HG03520 (cell line): ENCODE measurements around the gene PHACTR2.

Experiments used
- ATAC-seq: cut with Tn5 transposase; IDR thresholded peaks from one replicate; pipeline ENCODE4 v1.9.1; 2021; ENCODE audit warnings: mild to moderate bottlenecking, moderate library complexity; ENCODE audit not compliant: unreplicated experiment

The PHACTR2 gene

DNA sequence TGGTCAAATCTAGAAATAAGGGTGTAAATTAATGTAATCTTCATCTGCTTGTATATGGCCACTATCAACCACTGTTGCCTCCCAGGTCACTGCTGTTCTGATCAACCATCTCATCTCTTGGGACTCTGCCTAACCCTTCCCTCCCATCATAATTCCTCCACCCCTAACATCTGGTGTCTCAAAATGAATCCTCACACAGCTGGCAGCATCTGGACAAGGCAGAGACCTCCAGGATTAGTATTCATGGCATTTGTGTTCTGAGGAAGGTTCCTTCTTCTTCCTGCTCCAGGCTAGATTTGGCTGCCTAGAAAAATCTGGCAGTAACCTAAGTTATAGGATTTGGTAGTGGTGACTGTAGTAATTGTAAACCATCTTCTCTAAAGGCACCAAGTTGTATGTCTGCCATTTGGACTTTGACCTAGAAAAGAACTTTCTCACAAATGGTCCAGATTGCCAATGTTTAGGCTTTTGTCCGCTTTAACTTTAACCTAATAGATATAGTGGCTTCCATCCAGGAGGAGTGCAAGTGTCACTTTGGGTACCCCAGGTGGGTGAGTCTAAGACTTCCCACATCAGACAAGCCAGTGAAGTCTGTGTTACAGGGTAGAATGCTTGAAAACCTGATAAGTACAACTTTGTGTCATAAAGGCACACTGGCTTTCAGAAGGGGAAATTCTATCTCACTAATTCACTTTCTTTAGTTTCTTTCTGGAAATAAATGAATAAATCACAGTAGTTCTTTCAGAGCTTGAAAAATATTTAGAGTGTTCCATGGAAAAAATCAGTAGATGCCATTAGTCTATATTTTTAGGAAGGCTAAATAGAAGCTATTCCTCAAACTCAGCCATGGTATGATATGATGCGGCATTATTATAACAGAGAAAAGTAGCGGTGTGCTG is 3.0 kb upstream of the PHACTR2 start:
- ATAC-seq = no peak

DNA sequence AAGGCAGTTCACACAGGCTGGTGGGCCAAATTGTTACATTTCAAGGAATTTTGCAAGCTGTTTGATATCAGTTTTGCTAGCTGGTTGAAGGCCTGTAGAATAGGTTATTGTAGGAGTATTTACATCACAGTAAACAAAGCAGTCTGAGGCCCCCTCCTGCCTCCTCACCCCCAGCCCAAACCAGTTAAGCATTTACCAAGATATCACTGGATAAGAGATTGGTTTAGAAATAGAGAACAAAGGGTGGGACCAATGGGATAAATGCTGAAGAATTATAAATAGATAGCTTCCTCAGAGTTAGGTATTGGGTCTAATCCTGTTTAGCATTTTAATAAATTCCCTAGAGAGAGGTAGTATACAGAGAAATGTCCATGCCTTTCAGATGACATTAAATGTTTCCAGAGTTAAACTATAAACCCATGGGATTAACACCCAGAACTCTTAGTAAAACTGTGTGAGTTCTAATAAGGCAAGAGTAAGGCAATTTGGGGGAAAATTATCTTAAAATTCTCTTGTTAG is 2.3 kb upstream of the PHACTR2 start:
- ATAC-seq = no peak

DNA sequence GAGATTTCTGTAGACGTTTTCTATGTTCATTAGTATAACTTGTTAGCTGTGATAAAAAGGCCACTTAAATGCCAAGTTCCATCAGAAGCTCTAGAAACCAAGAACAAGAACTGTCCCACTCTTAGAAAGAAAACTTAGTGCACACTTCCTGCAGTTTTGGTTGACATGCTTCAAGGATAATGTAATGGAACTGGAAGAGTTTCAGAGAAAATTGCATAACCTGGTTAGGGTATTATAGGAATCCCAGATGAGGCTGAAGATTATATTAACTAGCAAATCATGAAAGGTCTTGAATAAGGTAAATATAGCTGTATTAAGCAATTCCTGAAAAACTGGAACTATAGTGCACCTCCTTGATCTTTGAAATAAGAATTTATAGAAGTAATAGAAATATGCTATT is 1.8 kb upstream of the PHACTR2 start:
- ATAC-seq = no peak

DNA sequence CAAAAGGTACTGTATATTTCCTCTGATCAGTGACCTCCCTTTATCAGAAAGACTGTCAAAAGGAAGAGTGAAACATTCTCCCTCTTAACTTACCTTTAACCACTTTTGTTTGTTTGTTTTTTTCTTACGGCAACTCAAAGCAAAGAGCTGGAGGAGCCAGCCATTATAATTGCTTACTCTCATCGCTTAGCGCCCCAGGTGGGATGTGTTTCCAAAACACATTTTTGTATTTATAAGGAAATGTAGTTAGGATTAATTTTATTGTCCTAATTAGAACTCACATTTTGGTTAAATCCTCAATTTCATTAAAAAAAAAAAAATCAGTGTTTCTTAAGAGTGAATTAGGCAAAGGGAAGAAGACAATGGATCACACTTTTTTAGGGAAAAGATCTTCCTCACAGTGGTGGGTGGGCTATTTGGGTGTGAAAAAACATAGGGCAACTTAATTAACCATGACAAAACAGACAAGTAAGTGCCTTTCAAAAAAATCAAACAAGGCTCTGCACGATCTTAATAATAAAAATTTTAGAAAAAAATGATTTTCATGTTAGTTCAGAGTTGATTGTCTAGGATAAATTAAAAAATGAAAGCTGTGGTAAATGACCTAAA is 1.2 kb upstream of the PHACTR2 start:
- ATAC-seq = no peak

DNA sequence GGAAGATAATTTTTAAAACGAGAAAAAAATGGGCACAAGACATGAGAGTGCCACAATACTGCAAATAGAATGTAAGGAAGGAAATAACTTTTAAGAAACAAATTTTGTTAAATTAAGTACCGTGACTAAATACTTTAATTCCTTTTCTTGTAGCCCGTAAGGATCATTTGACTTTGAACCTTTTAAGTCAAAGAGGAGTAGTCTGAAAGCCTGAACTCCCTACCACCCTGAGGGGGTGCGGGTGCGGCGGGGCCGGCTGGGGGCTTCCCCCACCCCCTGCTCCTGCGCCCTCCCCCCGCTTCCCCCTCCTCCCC is 231 bp upstream of the PHACTR2 start:
- ATAC-seq = no peak

DNA sequence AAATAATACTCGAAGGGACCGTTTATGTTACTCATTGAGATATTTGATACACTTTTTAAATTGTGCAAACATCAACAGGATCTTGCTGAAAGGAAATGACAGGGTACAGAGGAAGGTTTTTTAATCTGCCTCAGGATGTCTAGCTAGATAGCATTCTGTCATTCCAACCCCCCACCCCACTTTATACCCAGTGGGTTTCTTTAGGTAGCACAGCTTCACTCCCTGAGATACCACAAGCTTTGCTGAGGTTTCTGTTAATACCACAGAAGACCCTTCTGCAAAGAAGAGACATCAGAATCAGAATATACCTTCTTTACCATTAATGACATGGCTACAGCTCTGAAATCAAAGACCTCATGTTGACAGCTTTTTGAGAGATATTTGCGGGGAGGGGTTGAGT is 1.3 kb downstream of the PHACTR2 start:
- ATAC-seq = no peak

DNA sequence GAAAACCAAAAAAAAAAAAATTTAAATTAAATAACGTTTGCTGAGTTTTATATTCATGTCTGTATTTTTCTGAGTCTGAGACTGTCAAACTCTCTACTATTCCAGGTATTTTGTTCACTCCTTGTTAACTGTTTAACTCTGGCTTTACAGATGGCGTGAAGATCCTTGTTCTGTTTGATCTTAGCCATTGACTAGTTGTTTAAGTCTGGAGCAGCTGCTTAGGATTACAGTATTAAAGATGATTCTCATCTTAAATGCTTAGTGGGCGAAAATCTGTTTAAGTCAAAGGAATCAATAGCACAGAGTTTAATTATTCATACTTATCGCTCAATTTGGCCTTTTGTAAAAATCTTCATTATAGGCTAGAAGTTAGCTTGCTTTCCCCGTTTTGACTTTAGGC is 2.4 kb downstream of the PHACTR2 start:
- ATAC-seq = no peak

DNA sequence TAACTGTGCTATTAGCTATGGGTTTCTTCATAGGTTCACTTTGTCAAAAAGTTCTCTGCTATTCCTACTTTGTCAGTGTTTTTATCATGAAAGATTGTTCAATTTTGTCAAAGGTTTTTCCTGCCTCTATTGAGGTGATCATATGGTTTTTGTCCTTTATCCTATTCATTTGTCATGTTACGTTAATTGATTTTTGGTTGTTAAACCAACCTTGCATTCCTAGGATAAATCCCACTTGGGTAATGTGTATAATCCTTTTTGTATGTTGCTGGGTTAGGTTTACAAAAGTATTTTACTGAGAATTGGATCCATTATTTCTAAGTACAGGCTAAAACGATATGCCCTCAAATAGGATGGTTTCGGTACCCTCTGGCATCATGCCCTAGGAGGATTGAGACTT is 5.0 kb downstream of the PHACTR2 start:
- no peak for ATAC-seq

DNA sequence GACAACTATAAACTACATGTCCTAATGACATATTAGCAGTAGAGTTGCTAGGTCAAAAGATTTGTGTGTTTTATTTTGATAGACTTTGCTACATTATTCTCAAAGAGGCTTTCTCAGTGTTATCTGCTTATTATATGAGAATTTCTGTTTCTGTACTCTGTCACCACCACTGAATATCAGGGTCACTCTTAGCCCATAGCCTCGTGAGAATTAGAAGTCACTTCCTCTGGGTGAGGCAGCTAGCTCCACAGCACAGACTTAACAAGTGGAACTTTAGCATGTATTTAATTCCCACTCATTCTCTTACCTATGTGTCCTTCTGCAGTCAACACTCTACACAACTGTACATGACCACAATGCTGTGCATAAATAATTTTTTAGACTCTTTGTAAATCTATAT is 6.7 kb downstream of the PHACTR2 start:
- no peak for ATAC-seq

DNA sequence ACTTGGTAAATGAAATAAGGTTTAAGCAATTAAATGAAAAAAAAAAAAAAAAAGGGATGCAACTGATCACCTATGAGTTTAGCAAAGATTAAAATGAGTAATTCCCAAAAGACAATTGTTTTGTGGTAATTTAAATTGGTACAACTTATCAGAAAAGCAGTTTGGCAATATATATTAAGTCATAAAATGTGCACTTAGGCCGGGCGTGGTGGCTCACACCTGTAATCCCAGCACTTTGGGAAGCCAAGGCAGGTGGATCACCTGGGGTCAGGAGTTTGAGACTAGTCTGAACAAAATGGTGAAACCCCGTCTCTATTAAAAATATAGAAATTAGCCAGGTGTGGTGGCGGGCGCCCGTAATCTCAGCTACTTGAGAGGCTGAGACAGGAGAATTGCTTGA is 7.9 kb downstream of the PHACTR2 start:
- ATAC-seq = no peak

DNA sequence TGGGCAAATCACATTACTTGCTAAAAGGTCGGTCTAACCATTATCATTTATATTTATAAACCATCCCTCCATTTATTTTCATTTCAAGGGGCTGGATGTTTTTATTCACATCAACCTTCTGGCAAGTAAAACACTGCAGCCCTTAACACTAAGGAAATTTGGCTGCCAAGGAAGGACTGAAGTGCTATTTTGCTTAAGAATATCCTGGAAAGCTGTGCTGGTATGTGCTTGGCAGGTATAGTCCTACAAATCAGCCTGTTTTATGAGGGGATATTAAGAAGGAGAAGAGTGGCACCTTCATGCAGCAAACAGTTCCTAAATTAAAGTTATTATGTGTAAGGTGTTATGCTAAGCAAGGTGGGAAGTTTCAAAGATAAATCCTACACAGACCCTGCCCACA is 9.8 kb downstream of the PHACTR2 start:
- no peak for ATAC-seq

DNA sequence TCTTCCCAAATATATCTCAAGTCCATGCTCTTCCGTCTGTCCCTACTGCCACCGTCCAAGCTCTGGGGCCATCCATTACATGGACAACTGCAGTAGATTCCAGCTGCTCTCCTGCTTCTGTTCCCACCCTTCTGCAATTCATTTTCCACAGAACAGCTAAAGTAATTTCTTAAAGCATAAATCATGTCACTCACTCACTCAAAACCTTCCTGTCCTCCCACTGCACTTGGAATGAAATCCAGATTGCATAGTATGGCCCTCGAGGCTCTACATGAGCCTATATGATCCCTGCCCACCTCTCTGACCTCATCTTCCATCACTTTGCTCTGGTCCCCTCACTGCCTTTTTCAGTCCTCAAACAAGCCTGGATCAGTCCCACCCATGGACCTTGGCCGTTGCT is 10.9 kb downstream of the PHACTR2 start:
- no peak for ATAC-seq

DNA sequence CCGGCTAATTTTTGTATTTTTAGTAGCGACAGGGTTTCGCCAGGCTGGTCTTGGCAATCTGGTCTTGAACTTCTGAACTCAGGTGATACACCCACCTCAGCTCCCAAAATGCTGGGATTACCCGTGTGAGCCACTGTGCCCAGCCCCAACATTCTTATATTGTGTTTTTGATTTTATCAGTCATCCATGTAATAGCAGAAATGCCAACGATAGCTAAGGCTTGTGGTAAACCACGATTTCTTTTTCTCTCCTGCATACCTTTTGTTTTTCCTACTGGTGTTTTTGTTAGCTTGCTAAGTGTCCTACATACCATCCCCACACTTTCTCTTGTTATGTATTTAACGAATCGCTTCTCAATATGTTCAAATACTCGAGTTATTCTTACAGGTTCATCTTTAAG is 12.1 kb downstream of the PHACTR2 start:
- ATAC-seq = no peak

DNA sequence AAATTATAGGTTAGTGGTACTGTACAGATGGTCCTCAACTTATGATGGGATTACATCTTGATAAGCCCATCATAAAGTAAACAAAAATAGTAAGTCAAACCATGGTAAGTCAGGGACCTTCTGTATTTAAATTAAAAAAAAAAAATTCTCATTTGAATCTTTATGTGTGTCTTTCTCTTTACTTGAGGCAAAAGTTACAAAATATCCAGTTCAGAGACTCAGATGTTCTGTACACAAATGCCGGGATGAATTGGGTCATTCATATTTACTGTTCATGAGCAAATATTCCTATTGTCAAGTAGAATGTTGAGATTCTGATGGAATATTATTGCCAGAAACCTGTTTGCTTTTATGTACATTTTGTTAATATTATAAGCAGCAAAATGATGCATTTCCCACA is 13.4 kb downstream of the PHACTR2 start:
- no peak for ATAC-seq

DNA sequence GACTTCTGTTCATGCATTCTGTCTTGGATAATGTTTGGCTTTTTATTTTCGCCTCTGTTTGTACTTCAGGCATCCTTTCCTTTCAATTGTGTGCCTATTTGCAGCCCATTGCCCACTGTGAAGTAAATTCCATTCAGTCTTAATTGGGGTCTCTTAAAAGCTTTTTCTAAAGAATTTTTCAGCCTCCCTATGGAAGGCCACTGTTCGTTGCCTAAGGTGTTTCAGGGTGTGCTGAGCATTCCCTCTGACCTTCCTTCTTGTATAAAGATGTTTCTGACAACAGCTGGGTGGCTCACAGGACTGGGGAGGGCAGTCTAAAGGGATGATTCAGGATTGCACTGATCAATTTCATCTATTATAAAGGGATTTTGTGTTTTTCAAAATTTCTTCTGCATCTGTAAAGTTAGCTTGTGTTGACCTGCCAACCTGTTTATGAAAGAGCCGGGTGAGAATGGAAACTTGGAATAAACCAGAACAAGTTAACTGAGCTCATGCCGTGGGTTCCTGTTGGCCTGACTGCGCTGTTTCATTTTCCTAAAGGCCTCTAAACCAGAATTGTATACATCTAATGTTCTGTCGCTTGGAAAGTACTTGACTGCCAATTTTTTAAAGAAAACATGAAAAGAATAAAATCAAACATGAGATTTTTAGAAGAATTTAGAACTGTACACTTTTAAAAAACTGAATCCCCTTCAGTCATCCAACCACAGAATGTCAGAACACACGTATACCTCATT is 14.3 kb downstream of the PHACTR2 start:
- ATAC-seq = no peak

DNA sequence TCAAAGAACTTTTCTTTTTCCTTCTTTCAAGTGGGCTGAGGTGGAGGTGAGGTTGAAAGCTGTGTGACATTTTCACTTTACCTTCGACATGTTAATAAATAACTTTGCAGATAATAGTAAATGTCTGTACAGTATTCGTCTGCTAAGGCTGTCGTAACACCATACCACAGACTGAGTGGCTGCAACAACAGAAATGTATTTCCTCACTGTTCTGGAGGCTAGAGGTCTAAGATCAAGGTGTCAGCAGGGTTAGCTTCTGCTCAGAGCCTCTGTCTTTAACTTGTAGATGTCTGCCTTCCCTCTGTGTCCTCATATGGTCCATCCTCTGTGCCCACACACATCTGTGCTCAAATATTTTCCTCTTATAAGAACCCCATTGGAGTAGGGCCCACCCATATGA is 14.9 kb downstream of the PHACTR2 start:
- no peak for ATAC-seq

DNA sequence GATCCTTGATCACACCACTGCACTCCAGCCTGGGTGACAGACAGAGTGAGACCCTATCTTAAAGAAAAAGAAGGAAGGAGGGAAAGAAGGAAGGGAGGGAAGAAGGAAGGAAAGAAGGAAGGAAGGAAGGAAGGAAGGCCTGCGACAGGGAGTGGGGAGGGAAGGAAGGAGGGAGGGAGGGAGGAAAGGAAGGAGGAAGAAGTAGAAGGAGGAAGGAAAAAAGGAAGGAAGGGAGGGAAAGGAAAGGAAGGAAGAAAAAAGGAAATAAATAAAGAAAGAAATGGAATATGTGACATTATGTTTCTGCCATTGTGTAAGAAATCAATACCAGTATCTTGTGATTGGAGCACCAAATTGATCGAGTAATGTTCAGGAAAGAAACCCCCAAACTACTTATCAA is 16.2 kb downstream of the PHACTR2 start:
- no peak for ATAC-seq

DNA sequence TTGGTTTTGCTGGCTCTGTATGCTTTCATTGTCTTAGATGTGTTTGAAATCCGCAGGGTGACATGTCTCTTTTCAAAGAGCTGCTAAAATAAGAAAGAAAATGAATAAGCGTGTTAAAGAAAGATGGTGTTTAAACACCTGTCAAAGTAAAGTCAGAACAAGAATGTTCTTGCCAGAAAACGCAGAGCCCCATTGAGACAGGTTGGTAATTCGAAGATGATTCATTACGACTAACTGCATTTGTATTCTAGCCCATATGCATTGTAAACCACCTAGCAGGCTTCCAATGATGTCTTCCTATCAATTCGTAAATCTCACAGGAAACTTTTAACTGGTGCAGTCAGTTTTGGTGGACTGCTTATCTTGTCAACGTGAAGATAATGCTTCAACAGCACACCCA is 16.8 kb downstream of the PHACTR2 start:
- ATAC-seq = no peak

DNA sequence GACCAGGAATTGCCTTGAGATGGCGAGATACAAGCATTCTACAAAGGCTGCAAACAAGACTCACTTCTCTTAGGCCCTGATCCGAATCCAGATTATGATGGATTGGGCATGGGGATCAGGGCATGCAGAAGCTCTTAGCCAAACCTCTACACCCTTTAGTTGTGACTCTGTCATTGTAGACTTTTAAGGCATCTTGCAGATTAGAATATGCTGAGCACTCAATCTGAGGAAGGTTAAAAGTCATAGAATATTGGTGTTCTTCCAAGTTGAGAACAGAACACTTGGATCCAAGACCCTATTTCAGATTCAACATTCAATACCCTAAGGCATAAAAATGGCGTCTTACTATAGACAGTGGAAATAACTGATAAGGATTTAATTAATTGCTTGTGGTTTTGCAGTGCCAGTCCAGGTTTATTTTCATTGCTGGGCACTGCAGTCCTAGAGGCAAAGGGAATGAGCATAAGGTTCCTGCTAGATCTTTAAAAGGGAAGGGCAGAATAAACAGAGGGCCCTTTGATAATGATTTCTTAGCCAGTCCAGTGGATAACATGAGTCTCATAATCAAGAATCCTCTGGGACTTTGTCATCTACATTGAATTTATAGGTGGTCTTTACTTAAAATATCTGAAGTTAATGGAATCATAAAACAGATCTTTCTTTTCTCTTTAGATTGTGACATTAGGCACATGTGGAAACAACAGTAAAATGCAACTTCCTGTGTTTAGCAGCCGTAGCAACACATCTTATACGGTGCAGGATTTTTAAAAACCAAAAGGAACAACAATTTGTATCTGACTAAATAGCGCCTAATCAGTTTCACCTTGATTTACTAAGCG is 17.6 kb downstream of the PHACTR2 start:
- ATAC-seq = no peak

DNA sequence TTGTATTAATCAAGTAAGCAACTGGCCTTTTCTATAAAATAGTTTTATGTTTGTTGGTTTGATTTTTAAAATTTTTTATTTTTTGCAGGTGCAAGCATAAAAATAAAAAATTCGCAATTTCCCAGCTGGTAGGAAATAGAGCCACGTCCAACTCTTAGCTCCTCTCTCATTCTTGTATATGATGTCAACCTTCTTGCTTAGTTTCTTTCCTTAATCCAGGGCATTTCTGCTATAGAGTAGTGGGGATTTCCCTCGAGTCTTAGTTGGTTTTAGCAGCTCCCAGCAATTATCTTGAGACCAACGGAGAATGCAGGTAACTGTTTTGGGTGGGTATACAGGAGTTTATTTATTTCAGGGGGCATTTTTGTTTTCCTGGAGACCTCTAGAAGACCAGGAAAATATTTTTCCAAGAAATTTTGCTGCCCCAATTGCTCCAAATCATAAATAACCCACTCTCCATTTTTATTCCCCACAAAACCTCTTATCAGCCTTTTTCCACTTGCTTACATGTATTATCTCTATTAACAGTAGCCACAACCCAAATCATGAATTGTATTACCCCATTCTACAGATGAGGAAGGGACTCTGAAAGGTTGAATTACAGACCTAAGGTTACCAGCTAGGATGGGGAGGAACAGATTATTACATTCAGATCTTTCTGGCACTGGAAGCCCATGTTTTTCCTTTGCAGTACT is 18.4 kb downstream of the PHACTR2 start:
- no peak for ATAC-seq

DNA sequence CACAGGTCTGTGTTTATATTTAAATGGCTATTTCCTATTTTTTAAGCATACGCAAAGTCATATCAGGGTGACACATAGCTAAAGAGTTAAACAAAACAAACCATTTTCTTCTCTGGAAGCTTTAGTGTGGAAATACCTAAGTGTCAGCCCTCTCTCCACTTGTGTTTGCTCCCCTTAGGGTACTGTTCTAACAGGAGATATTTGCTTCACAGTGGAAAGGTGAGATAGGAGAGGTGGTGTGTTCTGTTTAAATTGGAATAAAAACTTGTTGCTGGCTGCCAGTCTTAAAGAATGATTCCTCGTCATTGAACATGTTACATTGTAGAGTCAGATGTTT is 18.9 kb downstream of the PHACTR2 start:
- no peak for ATAC-seq
